GM23338 (cell line): ENCODE measurements around the gene MTHFD1L. TPM values are rescaled to one million over a fixed set of nuclear protein-coding genes. Genes with fewer than 3 reads are reported as not detected.

Source experiments
- ATAC-seq: fragments of 200-7000 bp; cut with Tn5 transposase; 3 replicates; pipeline ENCODE4 v1.9.1; 2020
- DNase-seq: peaks from one replicate; pipeline ENCODE4 v3.0.0-alpha.2; 2015; ENCODE audit warnings: low spot score
- H2AFZ ChIP-seq: fragments of 200-600 bp; sonication (generic); 2 replicates; pipeline ENCODE4 v1.8.0; 2016; ENCODE audit warnings: antibody characterized with exemption, mild to moderate bottlenecking, moderate library complexity
- H3F3A ChIP-seq: fragments of 200-600 bp; sonication (generic); replicated peaks from 2 replicates; pipeline ENCODE4 v1.8.0; 2017; ENCODE audit warnings: antibody characterized with exemption, mixed run types, low read depth
- H3K27ac ChIP-seq: fragments of 200-600 bp; sonication (generic); 2 replicates; pipeline ENCODE4 v1.6.1; 2016; ENCODE audit warnings: low read depth
- H3K27me3 ChIP-seq: fragments of 200-600 bp; sonication (generic); 2 replicates; pipeline ENCODE4 v1.8.0; 2016; ENCODE audit warnings: mild to moderate bottlenecking, mixed run types, moderate library complexity; ENCODE audit not compliant: insufficient read depth
- H3K36me3 ChIP-seq: fragments of 200-600 bp; sonication (generic); 2 replicates; pipeline ENCODE4 v1.8.0; 2016; ENCODE audit warnings: mild to moderate bottlenecking; ENCODE audit not compliant: insufficient read depth
- H3K4me1 ChIP-seq: fragments of 200-600 bp; sonication (generic); 2 replicates; pipeline ENCODE4 v1.8.0; 2016; ENCODE audit warnings: mild to moderate bottlenecking, moderate library complexity; ENCODE audit not compliant: insufficient read depth
- H3K4me2 ChIP-seq: fragments of 200-600 bp; sonication (generic); 2 replicates; pipeline ENCODE4 v1.7.1; 2017; ENCODE audit warnings: mixed run types
- H3K4me3 ChIP-seq: fragments of 200-600 bp; sonication (generic); 2 replicates; pipeline ENCODE4 v1.6.1; 2016; ENCODE audit warnings: mixed run types
- H3K79me2 ChIP-seq: fragments of 200-600 bp; sonication (generic); replicated peaks from 2 replicates; pipeline ENCODE4 v1.8.0; 2017; ENCODE audit warnings: mild to moderate bottlenecking; ENCODE audit not compliant: insufficient read depth
- H3K9me2 ChIP-seq: fragments of 200-600 bp; sonication (generic); 2 replicates; pipeline ENCODE4 v1.8.0; 2017; ENCODE audit not compliant: insufficient read depth
- H4K20me1 ChIP-seq: fragments of 200-600 bp; sonication (generic); replicated peaks from 2 replicates; pipeline ENCODE4 v1.8.0; 2017; ENCODE audit warnings: mild to moderate bottlenecking; ENCODE audit not compliant: insufficient read depth
- H3K27ac Mint-ChIP-seq: 2 replicates; pipeline ENCODE4 v1.8.0; 2020; ENCODE audit warnings: inconsistent platforms, mild to moderate bottlenecking, moderate library complexity, mixed read lengths
- H3K27me3 Mint-ChIP-seq: 3 replicates; pipeline ENCODE4 v1.8.0; 2022; ENCODE audit warnings: low read depth, mild to moderate bottlenecking, moderate library complexity, mixed read lengths, inconsistent platforms; ENCODE audit not compliant: insufficient read depth, poor library complexity
- H3K36me3 Mint-ChIP-seq: 3 replicates; pipeline ENCODE4 v1.8.0; 2021; ENCODE audit warnings: low read depth, mild to moderate bottlenecking, inconsistent platforms, moderate library complexity, mixed read lengths
- H3K4me1 Mint-ChIP-seq: 3 replicates; pipeline ENCODE4 v1.8.0; 2020; ENCODE audit warnings: mild to moderate bottlenecking, inconsistent platforms, mixed read lengths
- H3K4me3 Mint-ChIP-seq: 3 replicates; pipeline ENCODE4 v1.8.0; 2021; ENCODE audit warnings: moderate library complexity, mild to moderate bottlenecking, inconsistent platforms, mixed read lengths
- H3K9me3 Mint-ChIP-seq: 3 replicates; pipeline ENCODE4 v1.8.0; 2020; ENCODE audit warnings: moderate library complexity, mild to moderate bottlenecking, inconsistent platforms, mixed read lengths
- CREB1 ChIP-seq: fragments of 250-450 bp; sonication (Bioruptor Pico); IDR thresholded peaks from 2 replicates; pipeline ENCODE4 v1.5.0; 2020; ENCODE audit warnings: low read depth, mild to moderate bottlenecking, moderate library complexity
- CTCF ChIP-seq, 2 experiments: fragments of 200-600 bp in 1 of 2; sonication (generic) in 1 of 2; conservative IDR thresholded peaks; 2 replicates each; pipeline versions ENCODE4 v1.5.1 to v1.6.1; 2016 to 2017; ENCODE audit warnings: antibody characterized with exemption in 2 of 2, low read depth in 2 of 2, mild to moderate bottlenecking in 2 of 2, moderate library complexity in 1 of 2
- ETS1 ChIP-seq: IDR thresholded peaks from 2 replicates; pipeline ENCODE4 v1.6.1; 2016; ENCODE audit warnings: antibody characterized with exemption
- EZH2phosphoT487 ChIP-seq: fragments of 200-600 bp; sonication (generic); IDR thresholded peaks from one replicate; pipeline ENCODE4 v1.8.1; 2018; ENCODE audit warnings: antibody characterized with exemption; ENCODE audit not compliant: unreplicated experiment
- JUNB ChIP-seq: IDR thresholded peaks from one replicate; pipeline ENCODE4 v1.6.1; 2016; ENCODE audit warnings: antibody characterized with exemption; ENCODE audit not compliant: unreplicated experiment
- NANOG ChIP-seq: IDR thresholded peaks from 2 replicates; pipeline ENCODE4 v1.6.1; 2016; ENCODE audit warnings: antibody characterized with exemption, borderline replicate concordance
- POLR2AphosphoS5 ChIP-seq: IDR thresholded peaks from 2 replicates; pipeline ENCODE4 v1.6.1; 2016; ENCODE audit warnings: antibody characterized with exemption, low read depth
- STAT1 ChIP-seq: IDR thresholded peaks from one replicate; pipeline ENCODE4 v1.6.1; 2016; ENCODE audit warnings: antibody characterized with exemption; ENCODE audit not compliant: unreplicated experiment
- ZNF114 ChIP-seq: fragments of 250-450 bp; sonication (Bioruptor Pico); IDR thresholded peaks from 2 replicates; pipeline ENCODE4 v1.5.0; 2020; ENCODE audit warnings: mild to moderate bottlenecking, moderate library complexity
- ZNF331 ChIP-seq: fragments of 250-450 bp; sonication (Bioruptor Pico); IDR thresholded peaks from 2 replicates; pipeline ENCODE4 v1.5.0; 2020; ENCODE audit warnings: low read depth, mild to moderate bottlenecking, moderate library complexity
- polyA plus RNA-seq: library from polyadenylated mRNA; unstranded; fragments of >200 nt; fragmentation: Nextera tagmentation; extraction: Ambion mirVana; gene quantifications from 2 replicates; pipeline ENCODE4 v1.2.1, GENCODE V29; 2016
- total RNA-seq: library from RNA; depleted of rRNA; stranded (reverse); fragments of >200 nt; shearing (Covaris generic); gene quantifications from 2 replicates; pipeline ENCODE4 v1.2.3, GENCODE V29; 2014
- TF ChIP-seq, protein P1 (sequence below): IDR thresholded peaks from one replicate; pipeline ENCODE4 v1.6.1; 2018; ENCODE audit warnings: antibody characterized with exemption; ENCODE audit not compliant: unreplicated experiment
- TF ChIP-seq, protein P2 (sequence below): fragments of 250-450 bp; sonication (Bioruptor Pico); IDR thresholded peaks from 2 replicates; pipeline ENCODE4 v1.5.0; 2020; ENCODE audit warnings: mild to moderate bottlenecking, moderate library complexity

MTHFD1L gene
- total and polyA plus RNA-seq, 2 experiments from 2014 or later = 53.2 to 66.8 TPM

- H3K27ac ChIP-seq = no peak overlapping the region
These were observed 8.2 kb upstream of the MTHFD1L start for GRCh38 chr6:150857062-150857944.

More at GRCh38 chr6:150857062-150857944, 8.2 kb upstream of the MTHFD1L start:
- Histone ChIP-seq H3K79me2 (no peaks in the 10 kb centered on the region), H3K36me3 (no peaks in the 10 kb centered on the region), H3F3A (no peaks in the 10 kb centered on the region), H3K9me2 (peaks cover 11% of the 10 kb centered on the region; the same call in 1 of the 2 replicates), H3K4me3 (no peak overlapping the region), H3K4me1 (no peaks in the 10 kb centered on the region; the same call in none of the 2 replicates), H4K20me1 (no peaks in the 10 kb centered on the region), H3K4me2 (no peak overlapping the region), H3K27me3 (no peaks in the 10 kb centered on the region), H2AFZ (peak overlapping the region; percentile 60)
- no peak overlapping the region for H3K4me3 Mint-ChIP-seq
- ATAC-seq (no peak), DNase-seq (no peak)
- peaks cover 15% of the 10 kb centered on the region for H3K4me1 Mint-ChIP-seq
- H3K27me3 Mint-ChIP-seq = peaks cover 9% of the 10 kb centered on the region
- no peaks in the 10 kb centered on the region for H3K36me3 Mint-ChIP-seq
- H3K9me3 Mint-ChIP-seq = no peaks in the 10 kb centered on the region
- TF ChIP-seq, protein P1, sequence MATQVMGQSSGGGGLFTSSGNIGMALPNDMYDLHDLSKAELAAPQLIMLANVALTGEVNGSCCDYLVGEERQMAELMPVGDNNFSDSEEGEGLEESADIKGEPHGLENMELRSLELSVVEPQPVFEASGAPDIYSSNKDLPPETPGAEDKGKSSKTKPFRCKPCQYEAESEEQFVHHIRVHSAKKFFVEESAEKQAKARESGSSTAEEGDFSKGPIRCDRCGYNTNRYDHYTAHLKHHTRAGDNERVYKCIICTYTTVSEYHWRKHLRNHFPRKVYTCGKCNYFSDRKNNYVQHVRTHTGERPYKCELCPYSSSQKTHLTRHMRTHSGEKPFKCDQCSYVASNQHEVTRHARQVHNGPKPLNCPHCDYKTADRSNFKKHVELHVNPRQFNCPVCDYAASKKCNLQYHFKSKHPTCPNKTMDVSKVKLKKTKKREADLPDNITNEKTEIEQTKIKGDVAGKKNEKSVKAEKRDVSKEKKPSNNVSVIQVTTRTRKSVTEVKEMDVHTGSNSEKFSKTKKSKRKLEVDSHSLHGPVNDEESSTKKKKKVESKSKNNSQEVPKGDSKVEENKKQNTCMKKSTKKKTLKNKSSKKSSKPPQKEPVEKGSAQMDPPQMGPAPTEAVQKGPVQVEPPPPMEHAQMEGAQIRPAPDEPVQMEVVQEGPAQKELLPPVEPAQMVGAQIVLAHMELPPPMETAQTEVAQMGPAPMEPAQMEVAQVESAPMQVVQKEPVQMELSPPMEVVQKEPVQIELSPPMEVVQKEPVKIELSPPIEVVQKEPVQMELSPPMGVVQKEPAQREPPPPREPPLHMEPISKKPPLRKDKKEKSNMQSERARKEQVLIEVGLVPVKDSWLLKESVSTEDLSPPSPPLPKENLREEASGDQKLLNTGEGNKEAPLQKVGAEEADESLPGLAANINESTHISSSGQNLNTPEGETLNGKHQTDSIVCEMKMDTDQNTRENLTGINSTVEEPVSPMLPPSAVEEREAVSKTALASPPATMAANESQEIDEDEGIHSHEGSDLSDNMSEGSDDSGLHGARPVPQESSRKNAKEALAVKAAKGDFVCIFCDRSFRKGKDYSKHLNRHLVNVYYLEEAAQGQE = no peak
- TF ChIP-seq ETS1 (no peak), ZNF331 (CRISPR knock-in tag) (no peak), NANOG (no peak), ZNF114 (CRISPR knock-in tag) (no peak), CTCF (conservative IDR thresholded peaks at IDR 0.05; ENCODE audit: low read depth in 2 of 2) (no peak), CREB1 (no peak), POLR2AphosphoS5 (no peak), EZH2phosphoT487 (no peak), STAT1 (no peak), JUNB (no peak)
- TF ChIP-seq, protein P2, sequence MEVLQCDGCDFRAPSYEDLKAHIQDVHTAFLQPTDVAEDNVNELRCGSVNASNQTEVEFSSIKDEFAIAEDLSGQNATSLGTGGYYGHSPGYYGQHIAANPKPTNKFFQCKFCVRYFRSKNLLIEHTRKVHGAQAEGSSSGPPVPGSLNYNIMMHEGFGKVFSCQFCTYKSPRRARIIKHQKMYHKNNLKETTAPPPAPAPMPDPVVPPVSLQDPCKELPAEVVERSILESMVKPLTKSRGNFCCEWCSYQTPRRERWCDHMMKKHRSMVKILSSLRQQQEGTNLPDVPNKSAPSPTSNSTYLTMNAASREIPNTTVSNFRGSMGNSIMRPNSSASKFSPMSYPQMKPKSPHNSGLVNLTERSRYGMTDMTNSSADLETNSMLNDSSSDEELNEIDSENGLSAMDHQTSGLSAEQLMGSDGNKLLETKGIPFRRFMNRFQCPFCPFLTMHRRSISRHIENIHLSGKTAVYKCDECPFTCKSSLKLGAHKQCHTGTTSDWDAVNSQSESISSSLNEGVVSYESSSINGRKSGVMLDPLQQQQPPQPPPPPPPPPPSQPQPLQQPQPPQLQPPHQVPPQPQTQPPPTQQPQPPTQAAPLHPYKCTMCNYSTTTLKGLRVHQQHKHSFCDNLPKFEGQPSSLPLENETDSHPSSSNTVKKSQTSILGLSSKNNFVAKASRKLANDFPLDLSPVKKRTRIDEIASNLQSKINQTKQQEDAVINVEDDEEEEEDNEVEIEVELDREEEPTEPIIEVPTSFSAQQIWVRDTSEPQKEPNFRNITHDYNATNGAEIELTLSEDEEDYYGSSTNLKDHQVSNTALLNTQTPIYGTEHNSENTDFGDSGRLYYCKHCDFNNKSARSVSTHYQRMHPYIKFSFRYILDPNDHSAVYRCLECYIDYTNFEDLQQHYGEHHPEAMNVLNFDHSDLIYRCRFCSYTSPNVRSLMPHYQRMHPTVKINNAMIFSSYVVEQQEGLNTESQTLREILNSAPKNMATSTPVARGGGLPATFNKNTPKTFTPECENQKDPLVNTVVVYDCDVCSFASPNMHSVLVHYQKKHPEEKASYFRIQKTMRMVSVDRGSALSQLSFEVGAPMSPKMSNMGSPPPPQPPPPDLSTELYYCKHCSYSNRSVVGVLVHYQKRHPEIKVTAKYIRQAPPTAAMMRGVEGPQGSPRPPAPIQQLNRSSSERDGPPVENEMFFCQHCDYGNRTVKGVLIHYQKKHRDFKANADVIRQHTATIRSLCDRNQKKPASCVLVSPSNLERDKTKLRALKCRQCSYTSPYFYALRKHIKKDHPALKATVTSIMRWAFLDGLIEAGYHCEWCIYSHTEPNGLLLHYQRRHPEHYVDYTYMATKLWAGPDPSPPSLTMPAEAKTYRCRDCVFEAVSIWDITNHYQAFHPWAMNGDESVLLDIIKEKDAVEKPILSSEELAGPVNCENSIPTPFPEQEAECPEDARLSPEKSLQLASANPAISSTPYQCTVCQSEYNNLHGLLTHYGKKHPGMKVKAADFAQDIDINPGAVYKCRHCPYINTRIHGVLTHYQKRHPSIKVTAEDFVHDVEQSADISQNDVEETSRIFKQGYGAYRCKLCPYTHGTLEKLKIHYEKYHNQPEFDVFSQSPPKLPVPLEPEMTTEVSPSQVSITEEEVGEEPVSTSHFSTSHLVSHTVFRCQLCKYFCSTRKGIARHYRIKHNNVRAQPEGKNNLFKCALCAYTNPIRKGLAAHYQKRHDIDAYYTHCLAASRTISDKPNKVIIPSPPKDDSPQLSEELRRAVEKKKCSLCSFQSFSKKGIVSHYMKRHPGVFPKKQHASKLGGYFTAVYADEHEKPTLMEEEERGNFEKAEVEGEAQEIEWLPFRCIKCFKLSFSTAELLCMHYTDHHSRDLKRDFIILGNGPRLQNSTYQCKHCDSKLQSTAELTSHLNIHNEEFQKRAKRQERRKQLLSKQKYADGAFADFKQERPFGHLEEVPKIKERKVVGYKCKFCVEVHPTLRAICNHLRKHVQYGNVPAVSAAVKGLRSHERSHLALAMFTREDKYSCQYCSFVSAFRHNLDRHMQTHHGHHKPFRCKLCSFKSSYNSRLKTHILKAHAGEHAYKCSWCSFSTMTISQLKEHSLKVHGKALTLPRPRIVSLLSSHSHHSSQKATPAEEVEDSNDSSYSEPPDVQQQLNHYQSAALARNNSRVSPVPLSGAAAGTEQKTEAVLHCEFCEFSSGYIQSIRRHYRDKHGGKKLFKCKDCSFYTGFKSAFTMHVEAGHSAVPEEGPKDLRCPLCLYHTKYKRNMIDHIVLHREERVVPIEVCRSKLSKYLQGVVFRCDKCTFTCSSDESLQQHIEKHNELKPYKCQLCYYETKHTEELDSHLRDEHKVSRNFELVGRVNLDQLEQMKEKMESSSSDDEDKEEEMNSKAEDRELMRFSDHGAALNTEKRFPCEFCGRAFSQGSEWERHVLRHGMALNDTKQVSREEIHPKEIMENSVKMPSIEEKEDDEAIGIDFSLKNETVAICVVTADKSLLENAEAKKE (CRISPR knock-in tag) = no peak
- H3K27ac Mint-ChIP-seq = peak overlapping the region; percentile 78; the same call in 1 of the 2 replicates
